Stomach smooth muscle (tissue), 2 donors: ENCODE results near the gene EXOC3L1.

ENCODE experiments used
- H3K27ac ChIP-seq: one replicate; pipeline ENCODE4 v1.7.0; 2013; ENCODE audit warnings: mild to moderate bottlenecking, low read length, inconsistent platforms
- H3K27me3 ChIP-seq, 2 donors: one replicate each; pipeline ENCODE4 v1.7.0; 2013; ENCODE audit warnings: low read length in 2 of 2; ENCODE audit not compliant: insufficient read depth in 2 of 2, control insufficient read depth in 1 of 2
- H3K36me3 ChIP-seq, 2 donors: one replicate each; pipeline ENCODE4 v1.7.0; 2013; ENCODE audit warnings: low read length in 2 of 2; ENCODE audit not compliant: control insufficient read depth in 2 of 2, insufficient read depth in 2 of 2
- H3K4me1 ChIP-seq: one replicate; pipeline ENCODE4 v1.7.0; 2013; ENCODE audit warnings: low read length; ENCODE audit not compliant: control insufficient read depth, insufficient read depth
- H3K4me3 ChIP-seq, 2 donors: one replicate each; pipeline ENCODE4 v1.7.0; 2013; ENCODE audit warnings: low read length in 2 of 2
- H3K9ac ChIP-seq, 2 donors: one replicate each; pipeline ENCODE4 v1.7.0; 2013; ENCODE audit warnings: low read length in 2 of 2, mild to moderate bottlenecking in 1 of 2
- H3K9me3 ChIP-seq, 2 donors: one replicate each; pipeline ENCODE4 v1.7.0; 2013; ENCODE audit warnings: low read length in 2 of 2; ENCODE audit not compliant: control insufficient read depth in 2 of 2
- donor health status: healthy.
- donor health status: Pancreatic carcinoma.

The EXOC3L1 gene

DNA sequence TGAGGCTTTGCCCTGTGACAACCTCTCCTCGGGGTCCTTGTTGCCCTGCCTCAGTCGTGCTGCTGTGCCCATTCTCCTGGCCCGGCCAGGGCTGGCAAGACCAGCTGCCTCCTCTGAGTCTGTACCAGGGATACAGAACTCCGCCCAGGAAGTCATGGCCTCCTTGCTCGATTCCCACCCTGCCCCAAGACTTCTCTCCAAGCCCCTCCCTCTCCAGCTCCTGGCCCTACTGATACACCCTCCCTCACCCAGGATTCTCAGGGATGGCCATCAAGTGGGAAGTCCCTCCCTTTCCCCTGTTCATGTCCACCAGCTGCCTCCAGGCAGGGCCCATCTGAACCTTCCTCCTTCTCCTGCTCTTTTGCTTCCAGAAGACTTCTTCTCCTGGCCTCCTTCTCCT lies 25.8 kb upstream of the EXOC3L1 start:
- Histone ChIP-seq H3K4me1 (peaks cover 2% of the 10 kb centered on the region), H3K9ac (no peak overlapping the region), H3K36me3 (peaks cover 0 to 6% of the 10 kb centered on the region in 2 donors), H3K9me3 (no peaks in the 10 kb centered on the region), H3K27me3 (no peaks in the 10 kb centered on the region), H3K4me3 (no peak overlapping the region), H3K27ac (no peak overlapping the region)

DNA sequence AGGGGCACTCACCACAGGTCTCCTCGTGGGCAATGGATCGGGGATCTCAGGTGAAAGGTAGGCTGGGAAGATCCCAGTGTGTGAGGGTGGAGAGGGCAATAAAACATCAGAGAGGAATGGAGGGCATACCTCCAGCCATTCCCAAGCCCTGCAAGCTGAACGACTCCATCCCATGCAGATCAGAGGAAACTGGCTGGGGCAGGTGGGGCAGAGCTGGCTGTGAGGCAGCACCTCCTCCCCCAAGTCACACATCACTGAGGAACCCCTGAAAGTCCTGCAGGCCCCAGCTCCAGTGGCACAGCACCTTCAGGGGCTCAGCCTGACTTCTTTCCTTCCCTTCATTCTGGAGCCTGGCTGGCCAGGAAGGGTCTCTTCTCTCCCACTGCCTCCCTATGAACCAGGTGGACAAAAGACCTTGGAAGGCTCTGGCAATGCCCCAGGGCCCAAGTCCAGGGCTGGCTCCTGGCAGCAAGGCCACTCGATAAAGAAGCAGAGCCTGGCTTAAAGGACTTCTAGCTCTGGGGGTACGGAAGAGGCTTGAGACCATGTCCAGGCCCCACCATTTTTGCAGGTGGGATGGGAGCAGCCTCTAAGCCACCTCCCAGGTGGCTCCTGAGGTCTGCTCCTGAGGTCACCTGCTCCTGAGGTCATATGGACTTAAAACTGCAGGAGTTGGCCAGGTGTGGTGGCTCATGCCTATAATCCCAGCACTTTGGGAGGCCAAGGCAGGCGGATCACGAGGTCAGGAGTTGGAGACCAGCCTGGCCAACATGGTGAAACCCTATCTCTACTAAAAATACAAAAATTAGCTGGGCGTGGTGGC lies 23.5 kb upstream of the EXOC3L1 start:
- Histone ChIP-seq H3K36me3 (peaks cover 0 to 6% of the 10 kb centered on the region in 2 donors), H3K27me3 (no peaks in the 10 kb centered on the region), H3K4me1 (peaks cover 2% of the 10 kb centered on the region), H3K4me3 (no peak overlapping the region), H3K9me3 (no peaks in the 10 kb centered on the region), H3K9ac (no peak overlapping the region), H3K27ac (no peak overlapping the region)

DNA sequence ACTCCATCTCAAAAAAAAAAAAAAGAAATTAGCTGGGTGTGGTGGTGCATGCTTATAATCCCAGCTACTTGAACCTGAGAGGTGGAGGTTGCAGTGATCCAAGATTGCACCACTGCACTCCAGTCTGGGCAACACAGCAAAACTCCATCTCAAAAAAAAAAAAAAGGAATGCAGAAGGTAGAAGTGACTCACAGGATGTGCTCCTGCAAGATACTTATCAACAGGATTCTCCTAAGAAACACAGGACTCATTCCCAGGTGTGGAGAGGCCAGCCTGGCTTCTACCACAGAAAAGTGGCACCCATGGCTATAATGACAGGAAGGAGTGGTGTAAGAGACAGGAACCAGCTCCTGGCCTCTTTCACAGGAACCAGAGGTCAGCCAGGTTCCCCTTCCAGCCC lies 22.8 kb upstream of the EXOC3L1 start:
- H3K4me1 ChIP-seq, result peaks cover 2% of the 10 kb centered on the region
- no peak overlapping the region for H3K4me3 ChIP-seq
- no peak overlapping the region for H3K9ac ChIP-seq
- H3K27me3 ChIP-seq, result no peaks in the 10 kb centered on the region
- H3K27ac ChIP-seq, result no peak overlapping the region
- H3K36me3 ChIP-seq, result peaks cover 0 to 6% of the 10 kb centered on the region in 2 donors
- no peaks in the 10 kb centered on the region for H3K9me3 ChIP-seq

DNA sequence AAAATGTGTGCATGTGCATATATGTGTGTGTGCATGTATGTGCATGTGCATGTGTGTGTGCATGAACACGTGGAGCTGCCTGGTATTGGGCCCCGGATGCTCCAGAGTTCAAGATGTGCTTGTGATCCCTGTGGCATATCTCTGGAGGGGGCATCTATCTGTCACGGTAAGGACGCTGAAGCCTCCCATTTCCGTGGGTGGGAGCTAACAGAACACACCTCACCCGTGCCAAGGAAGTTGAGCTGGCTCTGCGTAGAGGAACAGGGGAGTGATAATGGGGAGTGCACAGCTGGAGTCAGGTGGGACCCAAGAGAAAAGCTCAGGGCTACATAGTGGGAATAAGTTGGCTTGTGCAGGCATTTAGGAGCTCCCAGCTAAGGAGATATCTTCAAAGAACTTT lies 21.7 kb upstream of the EXOC3L1 start:
- no peaks in the 10 kb centered on the region for H3K27me3 ChIP-seq
- no peak overlapping the region for H3K4me3 ChIP-seq
- peaks cover 2% of the 10 kb centered on the region for H3K4me1 ChIP-seq
- no peaks in the 10 kb centered on the region for H3K9me3 ChIP-seq
- no peak overlapping the region for H3K27ac ChIP-seq
- H3K36me3 ChIP-seq, result peaks cover 0 to 4% of the 10 kb centered on the region in 2 donors
- H3K9ac ChIP-seq, result no peak overlapping the region

DNA sequence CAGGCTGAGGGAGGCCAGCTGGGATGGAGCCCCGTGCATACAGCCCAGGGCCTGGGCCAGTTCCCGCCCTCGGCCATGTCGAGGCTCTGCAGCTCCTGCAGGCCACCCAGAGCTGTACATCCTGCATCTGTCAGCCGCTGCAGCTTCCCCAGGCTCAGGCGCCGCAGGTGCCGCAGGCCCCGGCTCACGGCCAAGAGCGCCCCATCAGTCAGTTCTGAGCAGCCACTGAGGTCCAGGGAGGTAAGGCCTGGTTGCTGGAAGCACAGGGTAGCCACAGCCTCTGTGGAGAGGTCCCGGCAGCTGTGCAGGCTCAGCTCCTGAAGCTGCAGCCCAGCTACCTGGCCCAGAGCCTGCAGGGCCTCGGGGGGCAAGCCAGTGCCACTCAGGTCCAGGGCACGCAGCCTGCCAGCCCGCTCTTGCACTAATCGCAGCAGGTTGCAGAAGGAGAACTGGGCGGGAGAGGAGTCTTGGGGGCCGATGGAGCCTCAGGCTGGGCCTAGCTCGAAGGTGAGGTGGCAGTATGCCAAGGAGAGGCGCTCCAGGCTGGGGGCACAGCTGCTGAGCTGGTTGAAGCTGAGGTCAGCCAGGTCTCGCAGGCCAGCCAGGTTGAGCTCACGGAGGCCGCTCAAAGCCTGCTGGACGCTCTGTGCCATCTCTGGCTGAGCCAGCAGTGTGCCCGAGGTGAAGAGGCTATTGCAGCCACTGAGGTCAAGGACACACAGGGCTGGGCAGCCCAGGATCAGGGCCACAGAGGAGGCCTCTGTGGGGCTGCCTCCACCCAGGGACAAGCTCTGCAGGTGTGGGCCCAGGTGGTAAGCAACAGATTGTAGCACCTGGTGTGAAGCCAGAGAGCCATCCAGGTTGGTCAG lies 20.4 kb upstream of the EXOC3L1 start:
- Histone ChIP-seq H3K4me1 (no peaks in the 10 kb centered on the region), H3K36me3 (peaks cover 0 to 7% of the 10 kb centered on the region in 2 donors), H3K4me3 (no peak overlapping the region), H3K27ac (no peak overlapping the region), H3K27me3 (no peaks in the 10 kb centered on the region), H3K9ac (no peak overlapping the region), H3K9me3 (no peaks in the 10 kb centered on the region)

DNA sequence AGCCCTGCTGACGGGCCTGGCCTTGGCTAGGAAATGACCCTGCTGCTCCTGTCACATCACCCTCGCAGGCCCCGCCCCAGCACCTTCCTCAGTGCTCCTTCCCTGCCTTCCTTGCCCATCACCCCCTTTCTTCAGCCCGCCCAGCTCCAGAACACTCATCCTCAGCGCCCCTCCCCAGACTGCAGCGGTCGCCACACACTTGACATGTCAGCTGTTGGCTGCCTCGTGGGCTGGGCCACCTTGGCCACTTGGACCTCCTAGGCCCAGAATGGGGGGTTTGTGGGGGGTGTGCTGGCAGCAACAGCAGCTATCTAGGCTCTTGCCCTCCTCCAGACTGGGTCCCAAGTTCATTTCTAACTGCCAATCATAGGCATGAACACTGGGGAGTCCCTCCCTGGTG lies 19.6 kb upstream of the EXOC3L1 start:
- Histone ChIP-seq H3K27ac (no peak overlapping the region), H3K4me3 (no peak overlapping the region), H3K9ac (no peak overlapping the region), H3K36me3 (peaks cover 0 to 6% of the 10 kb centered on the region in 2 donors), H3K9me3 (no peaks in the 10 kb centered on the region), H3K27me3 (no peaks in the 10 kb centered on the region), H3K4me1 (no peaks in the 10 kb centered on the region)

DNA sequence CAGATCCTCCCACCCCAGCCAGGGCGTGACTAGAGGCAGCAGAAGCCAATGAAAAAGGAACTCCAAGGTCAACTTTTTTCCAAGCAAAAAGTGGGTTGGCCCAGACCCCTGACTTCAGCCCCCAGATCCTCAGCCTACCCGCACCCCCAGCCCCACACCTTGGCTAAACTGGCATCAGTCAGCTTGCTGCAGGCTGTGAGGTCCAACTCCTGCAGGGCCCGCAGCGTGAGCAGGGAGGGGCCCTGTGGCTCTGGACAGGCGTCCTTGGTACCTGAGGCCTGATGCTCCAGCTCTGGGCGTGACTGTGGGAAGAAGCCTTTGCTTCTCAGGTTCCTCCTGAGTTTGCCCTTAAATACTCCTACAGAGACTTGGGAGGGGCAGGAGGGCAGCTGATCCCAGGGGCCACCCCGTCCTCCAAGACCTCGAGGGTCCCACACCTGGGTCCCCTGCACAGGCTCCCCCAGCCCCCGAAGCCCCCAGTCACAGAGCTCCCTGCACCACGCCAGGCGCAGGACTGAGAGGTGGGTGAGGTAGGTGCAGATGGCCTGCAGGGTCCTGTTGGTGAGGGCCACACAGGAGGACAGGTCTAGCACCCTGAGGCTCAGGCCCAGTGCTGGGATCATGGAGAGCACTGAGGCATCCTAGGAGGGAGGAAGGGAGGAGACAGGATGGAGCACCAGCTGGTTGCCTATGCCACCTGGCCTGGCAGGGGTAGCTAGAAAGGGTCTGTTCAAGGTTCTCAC lies 18.4 kb upstream of the EXOC3L1 start:
- Histone ChIP-seq H3K27me3 (no peaks in the 10 kb centered on the region), H3K27ac (no peak overlapping the region), H3K4me1 (no peaks in the 10 kb centered on the region), H3K9ac (no peak overlapping the region), H3K9me3 (no peaks in the 10 kb centered on the region), H3K36me3 (peaks cover 0 to 6% of the 10 kb centered on the region in 2 donors), H3K4me3 (no peak overlapping the region)

DNA sequence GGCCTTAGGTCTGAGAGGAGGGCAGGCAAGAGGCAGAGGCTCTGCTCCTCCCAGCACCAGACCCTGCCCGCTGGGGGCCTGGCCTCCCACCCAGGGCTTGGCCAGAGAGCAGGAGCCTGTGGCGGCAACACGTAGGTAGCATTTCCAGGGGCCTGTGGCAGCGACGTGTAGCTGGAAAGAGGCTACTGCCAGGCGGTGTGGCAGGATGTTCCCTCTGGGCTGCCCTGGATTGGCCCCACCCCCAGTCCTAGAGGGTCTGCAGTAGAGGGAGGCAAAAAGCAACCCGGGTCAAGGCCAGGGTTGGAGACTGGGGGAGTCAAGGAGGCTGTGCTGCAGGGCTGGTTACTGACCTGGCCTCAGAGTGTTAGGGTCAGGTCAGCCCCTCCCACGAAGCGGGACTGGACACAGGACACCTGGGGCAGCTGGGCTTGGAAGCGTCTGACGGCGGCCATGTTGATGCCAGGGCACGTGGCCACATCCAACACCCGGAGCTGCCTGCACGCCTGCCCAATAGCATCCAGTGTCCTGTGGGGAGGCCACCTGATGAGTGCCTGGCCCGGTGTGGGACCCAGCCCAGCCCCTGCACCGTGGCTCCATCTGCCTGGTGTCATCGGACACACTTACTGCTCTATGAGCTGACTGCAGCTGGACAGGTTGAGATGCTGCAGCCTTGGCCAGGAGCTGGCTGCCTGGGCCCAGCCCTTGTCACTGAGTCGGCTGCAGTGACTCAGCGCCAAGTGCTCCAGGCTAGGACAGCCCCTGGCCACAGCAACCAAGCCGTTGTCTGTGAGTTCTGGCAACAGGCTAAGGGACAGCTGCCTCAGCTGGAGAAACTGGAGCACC lies 17.5 kb upstream of the EXOC3L1 start:
- H3K9me3 ChIP-seq, result no peaks in the 10 kb centered on the region
- H3K9ac ChIP-seq, result no peak overlapping the region

DNA sequence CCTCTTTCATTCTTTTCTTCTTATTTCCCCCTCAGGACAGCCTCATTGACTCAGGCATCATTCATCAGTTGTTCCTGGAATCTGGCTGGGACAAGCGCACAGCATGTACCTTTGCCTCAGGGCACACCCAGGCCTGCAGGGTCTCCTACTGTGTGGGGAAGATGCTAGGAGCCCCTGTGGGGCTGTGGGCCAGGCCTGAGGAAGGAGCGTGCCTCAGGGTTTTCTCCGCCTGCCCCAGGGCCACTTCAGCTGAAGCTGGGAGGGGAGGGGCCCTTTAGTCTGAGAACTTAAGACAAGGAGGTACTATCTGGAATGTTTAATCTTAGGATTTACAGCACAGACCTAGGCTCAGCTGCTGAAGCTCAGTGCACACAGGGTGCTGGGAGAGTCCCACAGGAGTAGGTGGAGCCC lies 16.9 kb upstream of the EXOC3L1 start:
- no peak overlapping the region for H3K27ac ChIP-seq

More for the DNA sequence above, 17.5 kb upstream of the EXOC3L1 start:
- Histone ChIP-seq H3K4me1 (no peaks in the 10 kb centered on the region), H3K27me3 (no peaks in the 10 kb centered on the region), H3K4me3 (no peak overlapping the region), H3K36me3 (peaks cover 0 to 8% of the 10 kb centered on the region in 2 donors), H3K27ac (no peak overlapping the region)

More for the DNA sequence above, 16.9 kb upstream of the EXOC3L1 start:
- Histone ChIP-seq H3K27me3 (no peaks in the 10 kb centered on the region), H3K36me3 (peaks cover 0 to 8% of the 10 kb centered on the region in 2 donors), H3K4me1 (no peaks in the 10 kb centered on the region), H3K9ac (no peak overlapping the region), H3K4me3 (no peak overlapping the region), H3K9me3 (no peaks in the 10 kb centered on the region)
